Brain microvascular endothelial cell (primary cell): ENCODE data around the gene FMO2.
"Not testable (repeated sequence)": the region's sequence is repeated elsewhere in the genome, so short reads cannot be mapped to it uniquely, and the experiment has no call there.

Experiments
- DNase-seq: peaks from one replicate; pipeline ENCODE4 v3.0.0-alpha.2; 2020
- H3K27ac ChIP-seq: fragments of 250-450 bp; sonication (Bioruptor Pico); 2 replicates; pipeline ENCODE4 v1.5.1; 2020; ENCODE audit warnings: mild to moderate bottlenecking, moderate library complexity
- H3K27me3 ChIP-seq: fragments of 250-450 bp; sonication (Bioruptor Pico); replicated peaks from 2 replicates; pipeline ENCODE4 v1.5.1; 2020; ENCODE audit warnings: mild to moderate bottlenecking
- H3K36me3 ChIP-seq: fragments of 250-450 bp; sonication (Bioruptor Pico); replicated peaks from 2 replicates; pipeline ENCODE4 v1.5.1; 2020; ENCODE audit warnings: mild to moderate bottlenecking
- H3K4me3 ChIP-seq: 2 replicates; pipeline ENCODE4 v1.5.1; 2011; ENCODE audit warnings: low read depth, mild to moderate bottlenecking, control low read depth, low read length, moderate library complexity
- CTCF ChIP-seq: IDR thresholded peaks from 2 replicates; pipeline ENCODE4 v1.5.1; 2011; ENCODE audit warnings: low read depth, mild to moderate bottlenecking, moderate library complexity, low read length, control low read depth, inconsistent platforms; ENCODE audit errors: missing control alignments
- in situ Hi-C: cut with HindIII; loops from 2 replicates; pipeline ENCODE4 v1.10.0; 2017; ENCODE audit warnings: low sequenced_read_pairs, low pct_ligation_motif_present

FMO2 gene

GRCh38 chr1:171226747-171227370, 41.8 kb downstream of the FMO2 start:
- no peaks in the 10 kb centered on the region for H3K36me3 ChIP-seq
- in situ Hi-C loops, result no loop called here
- no peak overlapping the region for H3K4me3 ChIP-seq
- H3K27ac ChIP-seq, result no peak overlapping the region
- TF ChIP-seq CTCF, result peak; percentile 80
- DNase-seq, result peak; percentile 59
- no peaks in the 10 kb centered on the region for H3K27me3 ChIP-seq

- no peaks in the 10 kb centered on the region for H3K36me3 ChIP-seq
- TF ChIP-seq CTCF, result no peak
- DNase-seq, result no peak
- no peaks in the 10 kb centered on the region for H3K27me3 ChIP-seq
- in situ Hi-C loops, result no loop called here
- no peak overlapping the region for H3K27ac ChIP-seq
- H3K4me3 ChIP-seq, result no peak overlapping the region
Observed at GRCh38 chr1:171231326-171231725, 46.2 kb downstream of the FMO2 start.

GRCh38 chr1:171233183-171233582, 48.1 kb downstream of the FMO2 start:
- Histone ChIP-seq H3K4me3 (no peak overlapping the region), H3K27me3 (no peaks in the 10 kb centered on the region), H3K27ac (no peak overlapping the region), H3K36me3 (no peaks in the 10 kb centered on the region)
- TF ChIP-seq CTCF, result no peak
- no peak for DNase-seq
- in situ Hi-C loops, result no loop called here

- H3K36me3 ChIP-seq, DNase-seq, in situ Hi-C loops, H3K27me3 ChIP-seq, H3K27ac ChIP-seq, H3K4me3 ChIP-seq: not testable (repeated sequence)
Observed at GRCh38 chr1:171236231-171236630, 51.1 kb downstream of the FMO2 start.

- no peak for TF ChIP-seq CTCF
- Histone ChIP-seq H3K27me3 (no peaks in the 10 kb centered on the region), H3K4me3 (no peak overlapping the region), H3K27ac (no peak overlapping the region), H3K36me3 (no peaks in the 10 kb centered on the region)
- in situ Hi-C loops, result no loop called here
- DNase-seq, result no peak
Observed at GRCh38 chr1:171243878-171244277, 58.8 kb downstream of the FMO2 start.

GRCh38 chr1:171245458-171246064, 60.5 kb downstream of the FMO2 start:
- in situ Hi-C loops, result no loop called here
- no peak overlapping the region for H3K4me3 ChIP-seq
- no peaks in the 10 kb centered on the region for H3K27me3 ChIP-seq
- H3K36me3 ChIP-seq, result no peaks in the 10 kb centered on the region
- TF ChIP-seq CTCF, result peak; percentile 92
- no peak overlapping the region for H3K27ac ChIP-seq
- DNase-seq, result peak; percentile 35
